Natural killer cell (primary cell): ENCODE measurements around the gene MS4A4A. TPM values are rescaled to one million over a fixed set of nuclear protein-coding genes. Genes with fewer than 3 reads are reported as not detected.
A peak's percentile ranks its signal among the peaks of the same experiment; 100 is the strongest.
"Not testable (repeated sequence)": the region's sequence is repeated elsewhere in the genome, so short reads cannot be mapped to it uniquely, and the experiment has no call there.

ENCODE experiments used
- ATAC-seq, 3 donors: fragments of 150-1000 bp in 2 of 3; fragments of 200-7000 bp in 1 of 3; cut with Tn5 transposase; 1 replicate in 1 of 3; 2 replicates in 2 of 3; pipeline ENCODE4 v1.10.0; 2021; ENCODE audit warnings: mild to moderate bottlenecking in 2 of 3, moderate library complexity in 2 of 3
- DNase-seq, 2 donors: peaks; one replicate each; pipeline versions ENCODE4 v3.0.0 to v3.0.0-alpha.2; 2013 to 2021; ENCODE audit warnings: mixed read lengths in 1 of 2
- H3K27ac ChIP-seq: one replicate; pipeline ENCODE4 v1.5.1; 2013; ENCODE audit warnings: mild to moderate bottlenecking, low read length
- H3K27me3 ChIP-seq: one replicate; pipeline ENCODE4 v1.6.1; 2013; ENCODE audit warnings: low read length; ENCODE audit not compliant: control insufficient read depth, insufficient read depth
- H3K36me3 ChIP-seq: one replicate; pipeline ENCODE4 v1.6.1; 2013; ENCODE audit warnings: low read length; ENCODE audit not compliant: control insufficient read depth, insufficient read depth
- H3K4me1 ChIP-seq: one replicate; pipeline ENCODE4 v1.6.1; 2013; ENCODE audit warnings: low read length; ENCODE audit not compliant: control insufficient read depth, insufficient read depth
- H3K4me3 ChIP-seq: one replicate; pipeline ENCODE4 v1.5.1; 2013; ENCODE audit warnings: low read length
- H3K9me3 ChIP-seq: one replicate; pipeline ENCODE4 v1.6.1; 2013; ENCODE audit warnings: low read length; ENCODE audit not compliant: control insufficient read depth, insufficient read depth
- H3K27ac Mint-ChIP-seq, 2 donors: one replicate each; pipeline ENCODE4 v1.8.0; 2022; ENCODE audit warnings: mild to moderate bottlenecking in 2 of 2, mixed read lengths in 2 of 2, moderate library complexity in 1 of 2
- H3K27me3 Mint-ChIP-seq, 2 donors: one replicate each; pipeline ENCODE4 v1.8.0; 2022; ENCODE audit warnings: low read depth in 2 of 2, mixed read lengths in 2 of 2
- H3K36me3 Mint-ChIP-seq: one replicate; pipeline ENCODE4 v1.8.0; 2022; ENCODE audit warnings: mixed read lengths
- H3K4me1 Mint-ChIP-seq, 2 donors: one replicate each; pipeline ENCODE4 v1.8.0; 2022; ENCODE audit warnings: mixed read lengths in 2 of 2
- H3K4me3 Mint-ChIP-seq: one replicate; pipeline ENCODE4 v1.8.0; 2022; ENCODE audit warnings: mild to moderate bottlenecking, moderate library complexity, mixed read lengths
- H3K9me3 Mint-ChIP-seq, 2 donors: one replicate each; pipeline ENCODE4 v1.8.0; 2022; ENCODE audit warnings: mixed read lengths in 2 of 2
- CTCF ChIP-seq: fragments of 200-600 bp; IDR thresholded peaks from one replicate; pipeline ENCODE4 v1.8.0; 2022; ENCODE audit warnings: antibody characterized with exemption
- WGBS: methylation state at CpG from one replicate; pipeline ENCODE4 v1.1.7; 2013; ENCODE audit warnings: missing lambda C conversion rate; ENCODE audit not compliant: insufficient coverage; 5-methylcytosine and 5-hydroxymethylcytosine counted together
- intact Hi-C: fragments of 100-400 bp; cut with micrococcal nuclease; formaldehyde crosslinking; loops from one replicate; pipeline ENCODE4 v1.14.2; 2022
- total RNA-seq, 4 donors: library from RNA; stranded (reverse); fragments of 120-200 nt in 1 of 4; gene quantifications; one replicate each; pipeline versions ENCODE4 v1.2.3 to v1.2.4, GENCODE V29; 2013 to 2022

MS4A4A gene
- total RNA-seq, 3 donors from 2014 or later (not counting 1 experiment from before 2014, with no cell fraction given), result 0.71 to 1.6 (median 1.2) TPM

GRCh38 chr11:60288531-60288930, 8.1 kb downstream of the MS4A4A start:
- ATAC-seq (peak in 1 of 3 donors; percentile 5), DNase-seq (no peak)
- Histone ChIP-seq H3K27me3 (no peaks in the 10 kb centered on the region), H3K9me3 (no peaks in the 10 kb centered on the region), H3K36me3 (no peaks in the 10 kb centered on the region), H3K27ac (no peak overlapping the region), H3K4me3 (no peak overlapping the region), H3K4me1 (no peaks in the 10 kb centered on the region)
- 95% methylated on average over 1 of the region's 1 CpG for WGBS
- no peaks in the 10 kb centered on the region for H3K9me3 Mint-ChIP-seq
- no peaks in the 10 kb centered on the region for H3K36me3 Mint-ChIP-seq
- H3K4me3 Mint-ChIP-seq, result no peak overlapping the region
- H3K27ac Mint-ChIP-seq, result no peak overlapping the region
- no peaks in the 10 kb centered on the region for H3K4me1 Mint-ChIP-seq
- intact Hi-C loops, result no loop called here
- no peak for TF ChIP-seq CTCF
- H3K27me3 Mint-ChIP-seq, result peaks cover 0 to 6% of the 10 kb centered on the region in 2 donors

GRCh38 chr11:60292145-60292544, 11.7 kb downstream of the MS4A4A start:
- Mint-ChIP-seq H3K4me1 (no peaks in the 10 kb centered on the region), H3K27ac (no peak overlapping the region), H3K9me3 (no peaks in the 10 kb centered on the region), H3K36me3 (no peaks in the 10 kb centered on the region), H3K4me3 (no peak overlapping the region), H3K27me3 (peaks cover 6 to 12% of the 10 kb centered on the region in 2 donors)
- H3K27ac ChIP-seq, result no peak overlapping the region
- intact Hi-C loops, result no loop called here
- no peak overlapping the region for H3K4me3 ChIP-seq
- no peaks in the 10 kb centered on the region for H3K9me3 ChIP-seq
- no peaks in the 10 kb centered on the region for H3K36me3 ChIP-seq
- H3K4me1 ChIP-seq, result no peaks in the 10 kb centered on the region
- ATAC-seq (no peak), DNase-seq (no peak)
- no peak for TF ChIP-seq CTCF
- 80% methylated on average over 1 of the region's 2 CpGs for WGBS
- no peaks in the 10 kb centered on the region for H3K27me3 ChIP-seq

- intact Hi-C loops, result no loop called here
Observed at GRCh38 chr11:60301178-60301577, 20.7 kb downstream of the MS4A4A start.

GRCh38 chr11:60301884-60302283, 21.4 kb downstream of the MS4A4A start:
- WGBS, result 91% methylated on average over 5 of the region's 6 CpGs
- ATAC-seq, H3K9me3 ChIP-seq, H3K27me3 ChIP-seq, H3K27ac Mint-ChIP-seq, H3K4me3 ChIP-seq, intact Hi-C loops, DNase-seq, H3K36me3 Mint-ChIP-seq, H3K36me3 ChIP-seq, H3K4me1 Mint-ChIP-seq, H3K27ac ChIP-seq, H3K9me3 Mint-ChIP-seq, H3K4me3 Mint-ChIP-seq, H3K4me1 ChIP-seq: not testable (repeated sequence)
- peaks cover 3 to 17% of the 10 kb centered on the region in 2 donors for H3K27me3 Mint-ChIP-seq

More at GRCh38 chr11:60301178-60301577, 20.7 kb downstream of the MS4A4A start:
- Mint-ChIP-seq H3K27ac (no peak overlapping the region), H3K9me3 (no peaks in the 10 kb centered on the region), H3K4me1 (no peaks in the 10 kb centered on the region), H3K36me3 (no peaks in the 10 kb centered on the region), H3K27me3 (peaks cover 3 to 16% of the 10 kb centered on the region in 2 donors), H3K4me3 (no peak overlapping the region)
- DNase-seq, result no peak
- Histone ChIP-seq H3K27me3 (no peaks in the 10 kb centered on the region), H3K9me3 (no peaks in the 10 kb centered on the region), H3K36me3 (no peaks in the 10 kb centered on the region), H3K4me1 (no peaks in the 10 kb centered on the region), H3K27ac (no peak overlapping the region), H3K4me3 (no peak overlapping the region)
- no peak for TF ChIP-seq CTCF
- ATAC-seq, result no peak
- WGBS, result 86% methylated on average over 2 of the region's 3 CpGs
